HG02642 (cell line): Measurements from ENCODE around the gene PRKAR1B.
A peak's percentile ranks its signal among the peaks of the same experiment; 100 is the strongest.

Source experiments
- ATAC-seq: cut with Tn5 transposase; IDR thresholded peaks from one replicate; pipeline ENCODE4 v1.9.1; 2021; ENCODE audit warnings: mild to moderate bottlenecking; ENCODE audit not compliant: unreplicated experiment, poor library complexity

Gene PRKAR1B

GRCh38 chr7:519484-520390 is 207.3 kb downstream of the PRKAR1B start, which contains the start of gene PDGFA:
PDGFA (minus strand) TSS chr7:519846; CDS start chr7:519001, 845 bp downstream.
- peak; percentile 28 for ATAC-seq

DNA sequence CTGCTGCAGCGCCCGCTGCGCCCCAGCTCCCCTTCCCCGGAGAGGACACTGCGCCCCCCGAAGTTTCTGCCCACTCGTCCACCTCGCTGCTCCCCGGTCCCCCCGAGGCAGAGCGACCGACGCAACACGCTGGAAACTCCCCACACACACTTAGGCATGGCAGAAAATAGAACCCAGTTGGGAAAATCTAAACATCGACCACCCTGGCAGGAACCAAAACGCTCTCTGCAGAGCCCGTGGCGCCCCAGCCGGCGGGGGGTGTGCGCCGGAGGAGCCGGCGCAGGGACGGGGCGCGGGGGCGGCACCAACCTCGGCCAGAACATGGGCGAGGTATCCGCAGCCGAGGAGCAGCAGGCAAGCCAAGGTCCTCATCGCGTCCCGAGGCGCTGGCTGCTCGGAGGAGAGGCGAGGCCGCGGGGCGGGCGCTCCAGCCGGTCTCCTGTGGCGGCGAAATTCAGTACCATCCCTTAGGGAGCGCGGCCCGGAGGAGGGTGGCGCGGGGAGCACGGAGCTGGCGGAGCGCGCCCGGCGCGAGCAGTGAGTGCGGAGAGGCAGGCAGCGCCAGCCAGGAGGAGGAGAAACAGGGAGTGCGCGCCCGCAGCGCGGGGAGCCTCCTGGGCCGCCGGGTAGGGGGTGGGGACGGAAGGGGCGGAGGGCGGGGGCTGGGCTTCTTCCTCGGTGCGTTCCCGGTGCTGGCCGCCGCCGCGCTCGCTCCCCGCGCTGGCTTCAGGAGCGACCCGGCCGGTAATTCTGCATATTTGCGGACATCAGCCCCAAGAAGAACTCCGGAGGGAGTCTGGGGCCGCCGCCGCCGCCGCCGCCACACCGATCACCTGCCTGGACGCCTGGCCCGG is 208.2 kb downstream of the PRKAR1B start:
- ATAC-seq = peak; percentile 20

DNA sequence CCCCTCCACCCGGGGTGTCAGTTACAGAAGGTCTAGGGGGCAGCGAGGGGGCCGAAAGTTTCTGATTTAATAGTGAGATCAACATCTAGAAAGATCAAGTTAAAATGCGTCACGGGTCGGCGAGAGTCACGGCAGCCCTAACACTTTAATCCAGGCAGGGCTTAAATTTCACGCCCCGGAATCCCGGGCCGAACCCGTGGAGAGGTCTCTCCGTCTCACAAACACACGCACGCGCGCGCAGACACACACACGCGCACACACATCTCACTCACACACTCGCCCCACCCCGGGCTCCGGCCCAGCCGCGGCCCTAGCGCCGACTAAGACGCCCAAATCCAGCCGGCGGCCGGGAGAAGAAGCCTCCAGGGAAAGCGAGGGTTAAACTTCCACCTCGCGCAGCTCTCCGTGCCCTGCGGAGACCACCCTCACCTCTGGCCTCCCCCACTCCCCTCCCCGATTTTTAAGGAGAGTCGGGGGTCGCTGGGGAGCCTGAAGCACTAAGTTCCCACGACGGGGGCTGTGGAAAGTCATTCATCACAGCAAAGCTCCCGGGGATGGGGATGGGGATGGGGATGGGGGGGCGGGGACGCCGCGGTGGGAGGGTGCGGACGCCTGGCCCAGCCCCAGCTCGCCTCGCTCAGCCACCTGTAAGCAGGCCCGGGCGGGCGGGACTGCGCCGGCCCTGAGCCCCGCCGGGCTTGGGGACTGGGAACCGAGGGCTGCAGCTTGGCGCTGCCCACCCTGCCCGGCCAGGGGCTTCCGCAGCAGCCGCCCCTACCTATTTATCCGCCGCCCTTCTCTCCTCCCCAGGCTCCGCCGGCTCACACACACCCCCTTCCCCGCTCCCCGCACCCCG is 209.1 kb downstream of the PRKAR1B start:
- no peak for ATAC-seq

DNA sequence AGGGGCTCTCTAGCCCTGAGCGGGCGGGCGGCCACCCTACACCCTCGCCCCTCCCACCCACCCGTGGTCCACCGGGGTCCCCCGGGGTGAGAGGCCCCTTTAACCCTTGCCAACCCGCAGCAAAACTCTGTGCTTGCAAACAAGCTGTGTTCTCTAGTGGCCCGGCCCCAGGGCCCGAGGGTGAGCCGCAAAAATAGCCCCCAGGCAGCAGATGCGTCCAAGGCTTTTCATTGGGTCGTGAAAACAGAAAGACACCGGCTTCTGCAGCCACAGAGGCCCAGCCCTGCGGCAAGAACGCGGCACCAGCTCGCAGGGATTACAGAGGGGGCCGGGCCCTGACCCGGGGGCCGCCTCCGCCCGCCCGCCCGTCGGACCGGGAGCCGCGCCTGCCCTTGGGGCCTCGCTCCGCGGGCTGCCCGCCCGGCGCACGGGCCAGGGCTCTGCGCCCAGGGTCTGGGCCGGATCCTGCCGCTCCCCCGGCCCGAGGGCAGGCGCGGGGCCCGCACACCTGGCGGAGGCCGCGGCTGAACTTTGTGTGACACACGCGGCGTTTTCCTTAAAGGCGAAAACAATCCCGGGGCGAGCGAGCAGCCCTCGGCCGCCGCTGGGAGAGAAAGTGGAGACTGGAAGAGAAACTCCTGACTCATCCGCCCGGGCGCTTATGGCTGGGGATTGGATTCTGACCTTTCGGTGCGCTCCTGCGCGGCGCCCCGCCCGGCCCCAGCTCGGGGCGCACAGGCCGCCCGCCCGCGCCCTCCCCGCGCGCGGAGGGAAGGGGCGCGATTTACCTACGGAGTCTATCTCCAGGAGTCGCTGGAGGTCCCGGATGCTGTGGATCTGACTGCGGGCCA is 210.2 kb downstream of the PRKAR1B start:
- no peak for ATAC-seq

DNA sequence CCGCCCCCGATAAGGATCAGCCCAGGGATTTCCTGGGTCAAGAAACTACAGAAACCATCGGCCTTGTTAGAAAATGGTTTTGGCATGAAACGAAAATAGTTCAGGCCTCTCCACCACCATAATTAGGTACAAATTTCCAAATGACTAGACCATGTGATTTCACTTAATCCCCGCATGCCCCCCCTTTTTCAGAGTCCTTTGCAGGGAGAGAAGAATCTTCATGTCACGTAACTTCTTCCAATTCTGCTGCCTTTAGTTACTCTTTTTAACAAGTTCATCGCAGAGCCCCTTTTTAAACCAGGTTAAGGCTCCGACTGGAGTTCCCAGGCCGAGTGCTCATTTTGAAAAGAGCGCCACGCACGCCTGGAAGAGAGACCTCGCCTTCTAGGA is 210.9 kb downstream of the PRKAR1B start:
- no peak for ATAC-seq

DNA sequence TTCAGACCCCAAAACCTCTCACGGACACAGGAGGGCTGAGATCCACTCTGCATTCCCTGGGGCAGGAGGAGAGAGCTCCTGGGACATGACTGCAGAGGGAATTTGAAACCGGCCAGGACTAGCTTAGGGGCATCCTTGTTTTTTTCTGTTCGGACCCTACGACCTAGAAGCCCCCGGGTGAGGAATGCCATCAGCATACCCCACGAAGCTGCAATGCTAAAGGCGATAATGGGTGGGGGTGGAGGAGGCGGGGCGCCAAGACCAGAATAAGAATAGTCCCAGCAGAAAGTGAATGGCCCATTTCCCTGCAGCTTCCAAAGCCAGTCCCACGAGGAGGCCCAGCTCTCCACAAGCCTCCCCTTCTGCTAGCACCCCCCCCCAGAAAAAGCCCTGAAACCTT is 211.5 kb downstream of the PRKAR1B start:
- ATAC-seq = no peak

DNA sequence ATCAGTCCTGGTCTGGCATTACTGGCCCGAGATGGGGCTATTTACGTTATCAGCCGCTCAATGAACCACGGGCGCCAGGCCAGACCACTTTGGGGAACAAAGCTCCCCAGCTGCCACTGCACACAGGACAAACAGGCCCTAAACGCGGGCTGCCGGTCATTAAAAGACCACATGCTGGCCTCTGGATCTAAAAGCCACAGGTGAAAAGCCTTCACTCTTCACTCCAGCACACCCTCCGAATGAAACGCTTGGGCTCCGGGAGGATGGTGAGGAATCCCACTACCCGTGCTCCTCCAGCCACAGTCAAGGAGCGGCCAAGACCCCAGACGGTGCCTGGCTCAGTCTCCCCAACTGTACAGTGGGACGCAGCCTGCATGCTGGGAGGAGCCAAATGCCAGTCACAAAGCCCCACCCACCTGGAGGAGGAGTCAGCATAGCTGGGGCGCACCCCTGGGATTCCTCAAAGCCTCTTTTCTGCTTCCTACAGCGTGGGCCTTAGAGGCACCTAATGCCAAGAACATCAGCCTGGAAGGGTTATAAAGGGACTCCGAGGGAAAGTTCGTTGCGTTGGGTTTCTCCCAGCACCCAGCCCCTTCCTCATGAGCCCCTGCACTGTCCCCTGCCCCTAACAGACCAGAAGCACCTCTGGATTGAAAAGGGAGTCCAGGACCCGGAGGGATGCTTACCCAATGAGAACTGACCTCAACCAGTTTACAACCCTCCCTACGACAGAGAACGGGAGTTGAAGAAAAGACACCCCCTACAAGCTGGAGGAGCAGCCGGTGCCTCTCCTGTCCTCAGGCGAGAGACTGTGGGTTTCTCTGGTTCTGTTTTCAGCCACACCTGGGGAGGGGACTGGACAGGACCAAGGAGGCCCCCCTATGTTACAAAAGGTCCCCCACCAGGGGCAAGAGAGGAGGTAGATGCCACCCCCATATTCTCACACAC is 212.2 kb downstream of the PRKAR1B start:
- no peak for ATAC-seq

DNA sequence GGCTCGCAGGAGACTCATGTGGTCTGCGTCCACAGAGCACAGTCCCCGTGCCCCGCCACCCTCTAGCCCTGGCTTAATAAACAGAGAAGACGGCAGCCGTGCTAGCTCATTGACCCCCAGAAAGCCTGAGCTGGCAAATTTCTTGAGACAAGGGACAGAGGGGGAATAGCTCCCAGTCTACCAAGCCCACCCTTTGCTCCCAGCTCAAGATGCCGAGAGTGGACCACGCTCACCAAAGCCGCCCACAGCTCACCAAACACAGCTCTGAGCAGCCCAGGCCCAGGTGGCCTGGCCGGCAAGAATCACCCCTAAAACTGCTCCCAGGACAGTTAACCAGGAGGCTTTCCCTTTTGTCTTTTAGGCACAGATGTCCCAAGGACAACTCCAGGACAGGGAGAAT is 212.8 kb downstream of the PRKAR1B start:
- ATAC-seq = no peak

DNA sequence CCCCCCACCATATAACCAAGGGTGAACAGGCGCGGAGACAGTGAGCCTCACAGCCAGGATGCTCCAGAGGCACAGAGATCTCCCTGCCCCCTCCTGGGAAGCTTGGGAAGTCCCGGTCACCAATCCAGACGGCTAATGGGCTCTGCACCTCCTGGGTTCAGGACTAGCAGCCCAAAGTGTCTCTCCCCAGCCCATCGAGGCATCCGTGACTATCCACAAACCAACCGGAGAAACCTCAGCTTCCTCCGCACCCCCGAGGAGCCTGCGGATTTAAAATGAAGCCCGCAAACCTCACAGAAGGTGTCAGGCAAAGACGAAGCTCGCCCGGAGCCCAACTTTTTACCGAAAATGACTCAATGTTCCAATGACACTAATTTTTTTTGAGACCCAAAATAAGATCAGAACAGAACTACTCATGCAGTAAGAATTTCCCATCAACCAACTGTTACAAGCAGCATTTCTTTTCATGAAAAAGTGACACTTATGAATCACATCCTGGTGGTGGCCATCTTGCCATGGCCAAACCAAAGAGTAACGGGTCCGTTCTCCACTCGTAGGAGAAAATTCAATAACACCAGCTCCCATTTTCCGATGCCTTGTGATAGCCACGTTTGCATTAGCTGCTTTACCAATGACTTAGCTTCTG is 213.4 kb downstream of the PRKAR1B start:
- no peak for ATAC-seq

DNA sequence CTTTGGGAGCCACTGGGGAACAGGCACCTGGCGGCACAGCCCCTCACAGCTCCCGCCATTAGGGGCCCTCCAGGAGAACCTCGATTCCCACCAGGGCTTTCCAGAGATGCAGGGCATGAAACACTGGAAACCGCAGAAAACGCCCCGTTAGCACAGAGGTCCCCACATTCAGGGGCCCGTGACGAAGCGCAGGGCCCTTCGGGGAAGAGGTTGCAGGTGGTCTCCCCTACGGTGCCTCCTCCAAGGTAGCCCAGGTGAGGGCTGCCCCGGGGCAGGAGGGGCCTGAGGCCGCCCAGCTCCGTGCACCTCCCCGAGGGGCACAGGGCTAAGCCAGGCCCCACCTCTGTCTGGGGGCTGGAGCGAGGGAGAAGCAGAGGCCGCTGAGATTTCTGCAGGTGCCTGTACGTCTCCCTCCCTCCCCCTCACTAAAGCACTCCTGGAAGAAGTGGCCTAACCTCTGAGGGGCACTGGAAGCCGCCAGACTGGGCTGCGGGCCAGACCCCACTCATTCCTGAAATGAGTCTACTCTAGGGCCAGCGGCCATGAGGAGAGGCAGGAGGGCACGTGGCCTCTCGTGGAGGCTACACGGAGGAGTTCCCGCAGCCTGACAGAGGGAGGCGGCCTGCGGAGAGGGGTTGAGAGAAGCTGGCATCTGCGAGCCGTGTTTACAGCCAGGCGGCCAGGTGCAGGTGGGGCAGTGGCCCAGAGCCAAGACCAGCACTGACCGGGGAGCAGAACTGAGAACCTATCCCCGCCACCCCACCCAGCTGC is 214.4 kb downstream of the PRKAR1B start:
- no peak for ATAC-seq

GRCh38 chr7:512146-512510 is 215.0 kb downstream of the PRKAR1B start:
- no peak for ATAC-seq

GRCh38 chr7:511476-512145 is 215.5 kb downstream of the PRKAR1B start:
- ATAC-seq = no peak

DNA sequence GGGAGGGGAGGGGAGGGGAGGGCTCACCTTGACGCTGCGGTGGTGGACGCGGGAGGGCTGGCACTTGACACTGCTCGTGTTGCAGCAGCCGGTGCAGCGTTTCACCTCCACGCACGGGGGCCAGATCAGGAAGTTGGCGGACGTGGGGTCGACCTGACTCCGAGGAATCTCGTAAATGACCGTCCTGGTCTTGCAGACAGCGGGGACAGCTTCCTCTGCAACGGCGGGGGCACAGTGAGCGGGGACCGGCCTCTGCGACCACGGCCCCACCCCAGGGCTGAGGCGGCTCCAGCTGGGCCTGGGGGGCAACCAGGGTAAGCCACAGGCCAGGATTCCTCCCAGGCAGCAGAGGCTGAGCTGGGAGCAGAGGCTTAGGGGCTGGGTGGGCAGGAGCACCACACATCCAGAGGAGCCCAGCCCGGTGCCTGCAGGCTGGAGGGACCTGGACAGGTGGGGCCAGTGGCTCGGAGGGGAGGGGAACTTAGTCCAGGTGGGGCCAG is 216.2 kb downstream of the PRKAR1B start:
- ATAC-seq = no peak

DNA sequence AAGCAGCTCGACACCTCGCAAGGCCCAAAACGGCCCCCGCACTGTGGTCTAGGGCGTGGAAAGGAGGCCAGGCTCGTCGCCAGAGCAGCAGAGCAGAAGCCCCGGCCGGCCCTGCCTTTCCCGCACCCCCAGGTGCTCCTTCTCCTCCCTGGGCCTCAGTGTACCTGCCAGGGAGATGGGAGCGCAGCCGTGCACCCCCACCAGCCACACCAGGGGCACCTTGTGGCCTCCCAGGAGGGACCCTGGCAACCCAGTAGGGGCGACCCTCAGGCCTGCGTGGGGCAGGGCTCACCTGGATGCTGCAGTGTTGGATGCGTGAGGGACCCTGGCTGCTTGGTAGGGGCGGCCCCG is 217.0 kb downstream of the PRKAR1B start:
- ATAC-seq = no peak

DNA sequence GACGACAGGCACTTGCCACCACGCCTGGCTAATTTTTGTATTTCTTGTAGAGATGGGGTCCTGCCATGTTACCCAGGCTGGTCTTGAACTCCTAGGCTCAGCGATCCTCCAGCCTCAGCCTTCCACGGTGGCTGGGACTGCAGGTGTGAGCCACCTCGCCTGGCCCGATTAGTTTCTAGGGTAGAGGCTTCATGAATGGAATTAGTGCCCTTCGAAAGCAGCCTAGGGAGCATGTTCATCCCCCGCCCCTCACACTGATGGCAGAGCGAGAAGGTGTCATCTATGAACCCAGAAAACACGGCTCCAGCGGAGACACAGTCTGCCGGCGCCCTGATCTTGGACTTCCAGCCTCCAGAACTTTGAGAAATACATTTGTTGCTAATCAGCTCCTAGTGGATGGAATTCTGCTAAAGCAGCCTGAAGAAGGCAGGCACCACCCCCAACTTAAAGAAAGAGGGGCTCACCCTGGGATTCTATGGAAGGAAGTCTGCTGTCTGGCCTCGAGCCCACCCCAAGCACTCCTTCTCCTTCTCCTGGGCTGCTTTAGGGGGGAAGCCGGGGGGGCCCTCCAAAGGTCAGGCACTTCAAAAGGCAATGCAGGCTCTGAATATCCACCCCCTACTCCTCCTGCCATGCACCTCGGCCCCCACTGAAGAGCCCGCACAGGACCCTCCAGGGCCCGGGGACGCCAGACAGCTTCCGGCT is 217.5 kb downstream of the PRKAR1B start:
- no peak for ATAC-seq
